ENCODE data around the gene SUPT6H. TPM values are rescaled to one million over a fixed set of nuclear protein-coding genes. Genes with fewer than 3 reads are reported as not detected.

Gene SUPT6H
- 349 and 431 TPM in 2 replicates for total RNA-seq (2011; cell fraction: chromatin; rRNA removed; ENCODE audit: low replicate concordance)
- 169 and 172 TPM in 2 replicates for total RNA-seq (2011; cell fraction: nucleolus; rRNA removed)
- total RNA-seq (2011; cell fraction: nucleoplasm; rRNA removed) = 213 and 276 TPM in 2 replicates
- total RNA-seq (2014; rRNA removed) (58.1 and 80.4 TPM in 2 replicates), total RNA-seq (2014; rRNA removed; fragmentation: Illumina TruSeq; extraction: Trizol) (44.4 and 48.2 TPM in 2 replicates), total RNA-seq (2015; rRNA removed; fragmentation: Illumina TruSeq; extraction: Trizol) (49.2 and 49.8 TPM in 2 replicates), total RNA-seq (2021) (67.9 and 77.7 TPM in 2 replicates), polyA plus RNA-seq (2011; rRNA removed) (34.8 and 35.8 TPM in 2 replicates), polyA plus RNA-seq (2014; fragmentation: Illumina TruSeq; extraction: Trizol) (68.5 and 68.9 TPM in 2 replicates), polyA plus RNA-seq (2014; fragmentation: Nextera tagmentation; extraction: Ambion mirVana) (1 to 10 TPM; 1.7 to 3.3 TPM), polyA plus RNA-seq (2014; rRNA removed) (47.8 and 57.3 TPM in 2 replicates), polyA minus RNA-seq (2011; rRNA and poly(A)+ RNA removed) (75.6 and 88.1 TPM in 2 replicates), Bru-seq, nascent RNA (percentile 87 among the genes with signal in this experiment), BruChase-seq, experiment 1, labeled RNA remaining after a 2-hour chase (percentile 90 among the genes with signal in this experiment), BruChase-seq, experiment 2, labeled RNA remaining after a 6-hour chase (percentile 93 among the genes with signal in this experiment)
- 18.9 and 30.4 TPM in 2 replicates for polyA plus RNA-seq (2011; cell fraction: cytosol; rRNA removed)
- 56.9 and 99.5 TPM in 2 replicates for polyA plus RNA-seq (2011; cell fraction: nucleus; rRNA removed)
- 56.6 and 60.6 TPM in 2 replicates for polyA plus RNA-seq (2012)
- 39.8 and 62.6 TPM in 2 replicates for polyA minus RNA-seq (2011; cell fraction: cytosol; rRNA and poly(A)+ RNA removed)
- 59.1 and 61.9 TPM in 2 replicates for polyA minus RNA-seq (2011; cell fraction: nucleus; rRNA and poly(A)+ RNA removed)
- long read RNA-seq, experiment 1, full-length matches to known transcripts = 16 of 120 reads
- long read RNA-seq, experiment 1, partial matches to known transcripts = 81 of 120 reads
- long read RNA-seq, experiment 1, other reads (novel, unspliced or antisense) = 23 of 120 reads
- long read RNA-seq, experiment 2, partial matches to known transcripts = 69 of 95 reads
- long read RNA-seq, experiment 2, other reads (novel, unspliced or antisense) = 26 of 95 reads
- long read RNA-seq, experiment 3, partial matches to known transcripts = 4 of 9 reads
- long read RNA-seq, experiment 3, other reads (novel, unspliced or antisense) = 5 of 9 reads

- Histone ChIP-seq H3K9me1 (ENCODE audit: control insufficient read depth, insufficient read depth, low read length) (peaks cover 4% of the 10 kb centered on the region), H3K4me1 (replicated peaks in 1 of 2; ENCODE audit: control insufficient read depth in 2 of 2, insufficient read depth in 2 of 2, low read length in 2 of 2) (peaks cover 6 to 10% of the 10 kb centered on the region in 2 experiments; a peak in 3 of 5 replicates), H3K79me2 (ENCODE audit: control insufficient read depth, insufficient read depth, low read length) (peaks cover 78% of the 10 kb centered on the region), H3K36me3 (ENCODE audit: control insufficient read depth, insufficient read depth, low read length) (peaks cover 58% of the 10 kb centered on the region), H2AFZ (ENCODE audit: low read depth, low read length) (peak within 1 kb of the TSS; percentile 99), H3K27me3 (ENCODE audit: control insufficient read depth in 2 of 2, insufficient read depth in 2 of 2, low read length in 2 of 2) (no peaks in the 10 kb centered on the region), H3K9ac (ENCODE audit: insufficient read depth in 1 of 2, low read depth in 2 of 2, low read length in 2 of 2) (peak within 1 kb of the TSS; percentile 96), H3K9me3 (replicated peaks; ENCODE audit: control insufficient read depth, insufficient read depth, low read depth, low read length) (no peaks in the 10 kb centered on the region), H3K27ac (ENCODE audit: extremely low read depth, low read depth, low read length) (peak within 1 kb of the TSS; percentile 98), H3K4me3 (peak within 1 kb of the TSS; percentile 61), H3K4me2 (ENCODE audit: insufficient read depth, low read length) (peak within 1 kb of the TSS; percentile 97), H4K20me1 (replicated peaks; ENCODE audit: control insufficient read depth, insufficient read depth, low read length) (peaks cover 5% of the 10 kb centered on the region; the same call in 1 of the 2 replicates)
- POLR2A ChIA-PET = interaction anchor here (0.6 to 3.9 kb wide), 33 partner anchors 9 to 458 kb away, joined by 3 to 54 read pairs (median 5); partner anchors contain the start of genes BLTP2 and RPL23A
- in situ Hi-C loops (cut with MboI) = no loop called here
- peak; percentile 80 for FAIRE-seq
- WGBS (ENCODE audit: insufficient coverage, low coverage, missing lambda C conversion rate) = 1% methylated on average over 66 of the region's 66 CpGs
- intact Hi-C loops (cut with micrococcal nuclease) = no loop called here
- TSS peak; percentile 75 for BruUV-seq (replicated peaks)
- CTCF ChIA-PET (ENCODE audit: low intra/inter-chr PET ratio) = interaction anchor here (0.9 to 1.3 kb wide), 2 partner anchors 15 kb away, joined by 4 to 5 read pairs; no protein-coding TSS in a partner anchor
- peak; percentile 92 to 97 (median 94) for DNase-seq (ENCODE audit: extremely low read depth in 1 of 4, low spot score in 3 of 4)
- ATAC-seq = peak; percentile 89
- peak; percentile 95 for TF ChIP-seq ZBTB2 (IDR thresholded peaks at IDR 0.05)
- TF ChIP-seq ZNF707 (CRISPR knock-in tag; conservative IDR thresholded peaks at IDR 0.05) = no peak
- TF ChIP-seq UBTF (IDR thresholded peaks at IDR 0.05; ENCODE audit: borderline replicate concordance in 1 of 2, low read depth in 2 of 2, low read length in 2 of 2) = 0 out of 4 replicates have a peak, but pooled peaks have one; percentile 48 to 58
- TF ChIP-seq MTA1 (IDR thresholded peaks at IDR 0.05; ENCODE audit: borderline replicate concordance) = 0 out of 2 replicates have a peak, but pooled peaks have one; percentile 32
- TF ChIP-seq CTCF (IDR thresholded peaks at IDR 0.05 in 2 of 3, conservative IDR thresholded peaks at IDR 0.05 in 1 of 3; ENCODE audit: insufficient read depth in 2 of 3, low read depth in 1 of 3, low read length in 3 of 3) = peak; percentile 19 to 45 (median 34); a peak in 4 of 6 replicates
- peak in 1 of 2 experiments; percentile 54; a peak in 2 of 4 replicates for TF ChIP-seq TRIM24 (IDR thresholded peaks at IDR 0.05)
- peak; percentile 92 for TF ChIP-seq DIDO1 (tag; IDR thresholded peaks at IDR 0.05; ENCODE audit: low read depth)
These were observed at the start of gene SUPT6H, which contains the start of gene SDF2 for GRCh38 chr17:28661635-28662526. SUPT6H (plus strand) TSS chr17:28662205; CDS start chr17:28673402, 11,197 bp downstream. SDF2 (minus strand) TSS chr17:28661906; CDS start chr17:28661876, 30 bp downstream.

Measured in K562 (cell line).